ENCODE measurements around the gene C1QA.

GRCh38 chr1:22633697-22634463, 2.5 kb upstream of the C1QA start:
- TF ChIP-seq POLR2A (IDR thresholded peaks at IDR 0.05) (no peak), CTCF (IDR thresholded peaks at IDR 0.05) (no peak)

Data from adrenal gland (tissue), 5 donors.